ENCODE results near the gene DUSP19.

Gene DUSP19

DNA sequence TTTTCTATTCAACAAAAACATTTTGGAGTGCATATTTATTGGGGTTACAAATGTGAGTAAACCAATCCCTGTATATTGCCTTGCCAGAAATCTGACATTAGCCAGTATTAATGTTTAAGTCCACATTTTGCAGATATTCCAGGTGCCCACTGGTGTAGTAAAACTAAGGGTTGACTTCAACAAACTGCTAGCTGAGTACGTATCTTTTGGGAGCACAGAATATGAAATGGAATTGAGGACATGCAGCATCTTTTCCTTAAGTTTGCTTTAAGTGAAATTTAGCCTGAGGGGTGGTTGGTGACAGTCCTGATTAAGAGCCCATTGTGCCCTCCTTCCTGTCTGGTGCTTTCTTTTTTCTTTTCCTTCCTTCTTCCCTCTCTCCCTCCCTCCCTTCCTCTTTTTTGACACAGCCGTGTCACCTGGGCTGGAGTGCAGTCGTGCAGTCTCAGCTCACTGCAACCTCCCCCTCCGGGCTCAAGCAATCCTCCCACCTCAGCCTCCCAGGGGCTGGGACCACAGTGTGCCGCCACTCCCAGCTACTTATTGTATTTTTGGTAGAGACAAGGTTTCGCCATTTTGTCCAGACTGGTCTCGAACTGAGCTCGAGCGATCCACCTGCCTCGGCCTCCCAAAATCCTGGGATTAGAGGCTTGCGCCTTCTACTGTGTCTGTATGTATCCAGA, 47.3 kb downstream of the DUSP19 start:
- no peak for DNase-seq (ENCODE audit: low spot score)

GRCh38 chr2:183126635-183127034, 48.1 kb downstream of the DUSP19 start:
- DNase-seq (ENCODE audit: low spot score): no peak

GRCh38 chr2:183134016-183134415, 55.5 kb downstream of the DUSP19 start:
- no peak for DNase-seq (ENCODE audit: low spot score)

GRCh38 chr2:183148955-183149354, 70.4 kb downstream of the DUSP19 start:
- no peak for DNase-seq (ENCODE audit: low spot score)

DNA sequence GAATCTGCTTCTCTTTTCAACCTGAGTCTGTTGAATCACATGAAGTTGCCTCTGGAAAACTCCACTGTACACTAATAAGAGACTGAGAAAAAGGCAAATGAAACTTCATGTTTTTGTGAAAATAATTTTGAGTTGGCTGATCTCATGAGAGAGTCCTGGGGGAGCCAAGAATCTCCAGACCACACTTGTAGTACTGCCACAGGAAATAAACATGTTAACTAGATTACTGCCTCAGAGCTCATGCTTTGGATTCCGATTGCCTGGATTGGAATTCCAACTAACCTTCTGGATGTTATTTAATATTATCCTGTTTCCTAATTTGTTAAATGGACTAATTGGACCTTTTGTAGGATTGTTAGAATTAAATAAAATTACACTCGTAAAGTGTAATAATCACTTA, 70.9 kb downstream of the DUSP19 start:
- no peak for DNase-seq (ENCODE audit: low spot score)
